ENCODE results near the gene CARF. TPM values are rescaled to one million over a fixed set of nuclear protein-coding genes. Genes with fewer than 3 reads are reported as not detected.
"Not testable (repeated sequence)": the region's sequence is repeated elsewhere in the genome, so short reads cannot be mapped to it uniquely, and the experiment has no call there.

CARF gene
- total and polyA plus RNA-seq, 4 donors = 1.3 to 14.4 (median 6.7) TPM

- ATAC-seq (ENCODE audit: low FRiP score) (no peak), DNase-seq (no peak)
- no peaks in the 10 kb centered on the region for H3K4me1 ChIP-seq (ENCODE audit: control insufficient read depth in 1 of 2, insufficient read depth in 2 of 2, low read length in 2 of 2)
- no peak overlapping the region for H3K4me3 ChIP-seq (ENCODE audit: low read length in 2 of 2)
- no peaks in the 10 kb centered on the region for H3K27me3 ChIP-seq (ENCODE audit: control insufficient read depth in 1 of 2, insufficient read depth in 2 of 2, low read length in 1 of 2)
- H3K9me3 ChIP-seq (ENCODE audit: control insufficient read depth, low read length) = no peaks in the 10 kb centered on the region
- WGBS, 2 donors = 96 to 98% methylated on average over 3 of the region's 3 CpGs
- H3K36me3 ChIP-seq (ENCODE audit: control insufficient read depth in 1 of 2, insufficient read depth in 2 of 2, low read length in 1 of 2) = no peaks in the 10 kb centered on the region
- intact Hi-C loops (cut with DNase I) = no loop called here
- no peak overlapping the region for H3K27ac ChIP-seq (ENCODE audit: low read depth in 1 of 2, low read length in 2 of 2)
Measured at GRCh38 chr2:202990501-202990900, 78.4 kb downstream of the CARF start.

- H3K27ac ChIP-seq (ENCODE audit: low read depth in 1 of 2, low read length in 2 of 2); intact Hi-C loops (cut with DNase I); H3K4me3 ChIP-seq (ENCODE audit: low read length in 2 of 2); DNase-seq; H3K4me1 ChIP-seq (ENCODE audit: control insufficient read depth in 1 of 2, insufficient read depth in 2 of 2, low read length in 2 of 2); H3K9me3 ChIP-seq (ENCODE audit: control insufficient read depth, low read length); H3K36me3 ChIP-seq (ENCODE audit: control insufficient read depth in 1 of 2, insufficient read depth in 2 of 2, low read length in 1 of 2); H3K27me3 ChIP-seq (ENCODE audit: control insufficient read depth in 1 of 2, insufficient read depth in 2 of 2, low read length in 1 of 2); ATAC-seq (ENCODE audit: low FRiP score): not testable (repeated sequence)
- WGBS, 2 donors = 60 to 78% methylated on average over 3 of the region's 3 CpGs
Measured at GRCh38 chr2:202997113-202997512, 85.0 kb downstream of the CARF start.

- DNase-seq (no peak), ATAC-seq (ENCODE audit: low FRiP score) (no peak)
- intact Hi-C loops (cut with DNase I) = no loop called here
- Histone ChIP-seq H3K27me3 (ENCODE audit: control insufficient read depth in 1 of 2, insufficient read depth in 2 of 2, low read length in 1 of 2) (no peaks in the 10 kb centered on the region), H3K4me1 (ENCODE audit: control insufficient read depth in 1 of 2, insufficient read depth in 2 of 2, low read length in 2 of 2) (no peaks in the 10 kb centered on the region), H3K27ac (ENCODE audit: low read depth in 1 of 2, low read length in 2 of 2) (no peak overlapping the region), H3K4me3 (ENCODE audit: low read length in 2 of 2) (no peak overlapping the region), H3K36me3 (ENCODE audit: control insufficient read depth in 1 of 2, insufficient read depth in 2 of 2, low read length in 1 of 2) (no peaks in the 10 kb centered on the region), H3K9me3 (ENCODE audit: control insufficient read depth, low read length) (no peaks in the 10 kb centered on the region)
- 92 to 96% methylated on average over 3 of the region's 3 CpGs for WGBS, 2 donors
Measured at GRCh38 chr2:203002054-203002821, 90.2 kb downstream of the CARF start.

GRCh38 chr2:203003716-203004115, 91.6 kb downstream of the CARF start:
- Histone ChIP-seq H3K36me3 (ENCODE audit: control insufficient read depth in 1 of 2, insufficient read depth in 2 of 2, low read length in 1 of 2) (no peaks in the 10 kb centered on the region), H3K27ac (ENCODE audit: low read depth in 1 of 2, low read length in 2 of 2) (no peak overlapping the region), H3K27me3 (ENCODE audit: control insufficient read depth in 1 of 2, insufficient read depth in 2 of 2, low read length in 1 of 2) (no peaks in the 10 kb centered on the region), H3K4me1 (ENCODE audit: control insufficient read depth in 1 of 2, insufficient read depth in 2 of 2, low read length in 2 of 2) (no peaks in the 10 kb centered on the region), H3K4me3 (ENCODE audit: low read length in 2 of 2) (no peak overlapping the region), H3K9me3 (ENCODE audit: control insufficient read depth, low read length) (no peaks in the 10 kb centered on the region)
- intact Hi-C loops (cut with DNase I) = no loop called here
- 94 to 97% methylated on average over 8 of the region's 8 CpGs for WGBS, 2 donors
- DNase-seq (no peak), ATAC-seq (ENCODE audit: low FRiP score) (no peak)

- H3K27me3 ChIP-seq (ENCODE audit: control insufficient read depth in 1 of 2, insufficient read depth in 2 of 2, low read length in 1 of 2) = no peaks in the 10 kb centered on the region
- WGBS, 2 donors = 0% methylated on average over 44 to 59 of the region's 59 CpGs
- ATAC-seq (ENCODE audit: low FRiP score) (peak; percentile 99), DNase-seq (peak; percentile 99)
- intact Hi-C loops (cut with DNase I) = loop anchor here (5.0 to 10.0 kb wide), 2 partner anchors 38 to 100 kb away; partner anchors contain the start of genes CARF (in 1 of the 2) and WDR12 (in 1 of the 2)
- no peaks in the 10 kb centered on the region for H3K4me1 ChIP-seq (ENCODE audit: control insufficient read depth in 1 of 2, insufficient read depth in 2 of 2, low read length in 2 of 2)
- H3K4me3 ChIP-seq (ENCODE audit: low read length in 2 of 2) = peak within 1 kb of the TSS; percentile 77 to 96
- H3K27ac ChIP-seq (ENCODE audit: low read depth in 1 of 2, low read length in 2 of 2) = peak within 1 kb of the TSS; percentile 94 to 98
- H3K36me3 ChIP-seq (ENCODE audit: control insufficient read depth in 1 of 2, insufficient read depth in 2 of 2, low read length in 1 of 2) = no peaks in the 10 kb centered on the region
- H3K9me3 ChIP-seq (ENCODE audit: control insufficient read depth, low read length) = no peaks in the 10 kb centered on the region
Measured at GRCh38 chr2:203014456-203015199, 102.6 kb downstream of the CARF start, which contains the start of gene NBEAL1. Gene NBEAL1 (plus strand): TSS chr2:203014875. CDS start chr2:203016385, 1,510 bp downstream.

GRCh38 chr2:203016716-203017115, 104.6 kb downstream of the CARF start:
- intact Hi-C loops (cut with DNase I) = loop anchor here (5.0 to 10.0 kb wide), 2 partner anchors 36 to 102 kb away; partner anchors contain the start of genes CARF (in 1 of the 2) and WDR12 (in 1 of the 2)
- Histone ChIP-seq H3K36me3 (ENCODE audit: control insufficient read depth in 1 of 2, insufficient read depth in 2 of 2, low read length in 1 of 2) (no peaks in the 10 kb centered on the region), H3K4me1 (ENCODE audit: control insufficient read depth in 1 of 2, insufficient read depth in 2 of 2, low read length in 2 of 2) (no peaks in the 10 kb centered on the region), H3K9me3 (ENCODE audit: control insufficient read depth, low read length) (no peaks in the 10 kb centered on the region), H3K4me3 (ENCODE audit: low read length in 2 of 2) (peak overlapping the region; percentile 82 to 96), H3K27me3 (ENCODE audit: control insufficient read depth in 1 of 2, insufficient read depth in 2 of 2, low read length in 1 of 2) (no peaks in the 10 kb centered on the region), H3K27ac (ENCODE audit: low read depth in 1 of 2, low read length in 2 of 2) (no peak overlapping the region)
- WGBS, 2 donors = 5 to 7% methylated on average over 3 of the region's 3 CpGs
- no peak for DNase-seq
- ATAC-seq (ENCODE audit: low FRiP score) = no peak

- intact Hi-C loops (cut with DNase I) = loop anchor here (5.0 to 10.0 kb wide), 2 partner anchors 34 to 103 kb away; partner anchors contain the start of genes CARF (in 1 of the 2) and WDR12 (in 1 of the 2)
- Histone ChIP-seq H3K9me3 (ENCODE audit: control insufficient read depth, low read length) (no peaks in the 10 kb centered on the region), H3K4me1 (ENCODE audit: control insufficient read depth in 1 of 2, insufficient read depth in 2 of 2, low read length in 2 of 2) (no peaks in the 10 kb centered on the region), H3K27ac (ENCODE audit: low read depth in 1 of 2, low read length in 2 of 2) (no peak overlapping the region), H3K4me3 (ENCODE audit: low read length in 2 of 2) (peak overlapping the region; percentile 75 to 90), H3K27me3 (ENCODE audit: control insufficient read depth in 1 of 2, insufficient read depth in 2 of 2, low read length in 1 of 2) (no peaks in the 10 kb centered on the region), H3K36me3 (ENCODE audit: control insufficient read depth in 1 of 2, insufficient read depth in 2 of 2, low read length in 1 of 2) (no peaks in the 10 kb centered on the region)
- ATAC-seq (ENCODE audit: low FRiP score) (no peak), DNase-seq (no peak)
- 0 to 4% methylated on average over 1 of the region's 1 CpG for WGBS, 2 donors
Measured at GRCh38 chr2:203018181-203018580, 106.1 kb downstream of the CARF start.

- ATAC-seq (ENCODE audit: low FRiP score) (no peak), DNase-seq (no peak)
- peak overlapping the region; percentile 80 to 92 for H3K4me3 ChIP-seq (ENCODE audit: low read length in 2 of 2)
- H3K27ac ChIP-seq (ENCODE audit: low read depth in 1 of 2, low read length in 2 of 2) = peak overlapping the region; percentile 33 to 57
- H3K27me3 ChIP-seq (ENCODE audit: control insufficient read depth in 1 of 2, insufficient read depth in 2 of 2, low read length in 1 of 2) = no peaks in the 10 kb centered on the region
- WGBS, 2 donors = 28 to 31% methylated on average over 2 of the region's 2 CpGs
- H3K4me1 ChIP-seq (ENCODE audit: control insufficient read depth in 1 of 2, insufficient read depth in 2 of 2, low read length in 2 of 2) = no peaks in the 10 kb centered on the region
- intact Hi-C loops (cut with DNase I) = loop anchor here (5.0 to 10.0 kb wide), 2 partner anchors 33 to 104 kb away; partner anchors contain the start of genes CARF (in 1 of the 2) and WDR12 (in 1 of the 2)
- no peaks in the 10 kb centered on the region for H3K36me3 ChIP-seq (ENCODE audit: control insufficient read depth in 1 of 2, insufficient read depth in 2 of 2, low read length in 1 of 2)
- no peaks in the 10 kb centered on the region for H3K9me3 ChIP-seq (ENCODE audit: control insufficient read depth, low read length)
Measured at GRCh38 chr2:203019142-203019541, 107.1 kb downstream of the CARF start.
